ENCODE results near the gene VEGFA.

The VEGFA gene

GRCh38 chr6:43749461-43749860 is 20.6 kb upstream of the VEGFA start:
- Histone ChIP-seq H3K4ac (ENCODE audit: low read depth, low read length) (no peak overlapping the region), H3K23ac (ENCODE audit: low read length) (no peak overlapping the region), H3K79me2 (ENCODE audit: control insufficient read depth, insufficient read depth, low read length, poor library complexity) (no peaks in the 10 kb centered on the region), H2BK5ac (ENCODE audit: low read depth, low read length, poor library complexity) (no peak overlapping the region), H2AFZ (ENCODE audit: insufficient read depth, low read length, poor library complexity) (no peak overlapping the region), H3K4me1 (ENCODE audit: control insufficient read depth in 1 of 2, insufficient read depth in 2 of 2, low read length in 2 of 2) (no peaks in the 10 kb centered on the region), H2BK12ac (ENCODE audit: low read length) (no peak overlapping the region), H3K4me3 (ENCODE audit: low read depth, low read length) (no peak overlapping the region), H2AK5ac (ENCODE audit: low read length) (no peak overlapping the region), H2BK120ac (ENCODE audit: insufficient read depth, low read length, poor library complexity) (no peak overlapping the region), H4K12ac (ENCODE audit: low read depth, low read length) (no peak overlapping the region), H4K91ac (ENCODE audit: low read depth, low read length) (no peak overlapping the region), H3K79me1 (ENCODE audit: low read length) (no peaks in the 10 kb centered on the region), H4K8ac (ENCODE audit: low read depth, low read length) (no peak overlapping the region), H3K27ac (ENCODE audit: low read depth, low read length) (no peak overlapping the region), H3K9me3 (ENCODE audit: insufficient read depth, low read depth, low read length) (peaks cover 2% of the 10 kb centered on the region), H3K36me3 (ENCODE audit: control insufficient read depth in 1 of 2, insufficient read depth in 2 of 2, low read length in 2 of 2) (no peaks in the 10 kb centered on the region), H3K18ac (ENCODE audit: low read length) (no peak overlapping the region), H3K14ac (ENCODE audit: low read length) (no peak overlapping the region), H3K4me2 (ENCODE audit: low read length) (no peak overlapping the region), H3K27me3 (ENCODE audit: insufficient read depth, low read length) (no peaks in the 10 kb centered on the region), H3K9ac (ENCODE audit: low read length) (no peak overlapping the region)
- WGBS (ENCODE audit: extremely low coverage, insufficient coverage, insufficient read length) = no CpG with 5 or more reads among the region's 2 CpGs
- DNase-seq = no peak

DNA sequence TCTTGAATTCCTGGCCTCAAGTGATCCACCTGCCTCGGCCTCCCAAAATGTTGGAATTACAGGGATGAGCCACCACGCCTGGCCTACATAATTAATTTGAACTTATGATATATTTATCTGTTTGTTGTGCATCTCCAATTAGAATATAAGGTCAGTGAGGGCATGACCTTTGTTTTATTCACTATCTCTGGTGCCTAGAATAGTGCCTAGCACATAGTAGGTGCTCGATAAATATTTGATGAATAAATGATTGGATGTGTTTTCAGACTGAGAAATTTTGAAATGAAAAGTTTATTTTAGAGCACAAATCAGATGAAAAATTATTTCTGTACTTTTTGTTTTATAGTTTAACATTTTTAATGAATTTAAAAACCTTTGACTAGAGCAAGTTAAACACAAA is 19.4 kb upstream of the VEGFA start:
- Histone ChIP-seq H2AK5ac (ENCODE audit: low read length) (no peak overlapping the region), H4K12ac (ENCODE audit: low read depth, low read length) (no peak overlapping the region), H3K27ac (ENCODE audit: low read depth, low read length) (no peak overlapping the region), H3K36me3 (ENCODE audit: control insufficient read depth in 1 of 2, insufficient read depth in 2 of 2, low read length in 2 of 2) (no peaks in the 10 kb centered on the region), H2BK5ac (ENCODE audit: low read depth, low read length, poor library complexity) (no peak overlapping the region), H2BK120ac (ENCODE audit: insufficient read depth, low read length, poor library complexity) (no peak overlapping the region), H3K14ac (ENCODE audit: low read length) (no peak overlapping the region), H2BK12ac (ENCODE audit: low read length) (no peak overlapping the region), H3K9ac (ENCODE audit: low read length) (no peak overlapping the region), H3K27me3 (ENCODE audit: insufficient read depth, low read length) (no peaks in the 10 kb centered on the region), H3K4me1 (ENCODE audit: control insufficient read depth in 1 of 2, insufficient read depth in 2 of 2, low read length in 2 of 2) (no peaks in the 10 kb centered on the region), H3K79me1 (ENCODE audit: low read length) (no peaks in the 10 kb centered on the region), H3K4ac (ENCODE audit: low read depth, low read length) (no peak overlapping the region), H3K4me3 (ENCODE audit: low read depth, low read length) (no peak overlapping the region), H3K79me2 (ENCODE audit: control insufficient read depth, insufficient read depth, low read length, poor library complexity) (no peaks in the 10 kb centered on the region), H3K9me3 (ENCODE audit: insufficient read depth, low read depth, low read length) (peaks cover 2% of the 10 kb centered on the region), H3K23ac (ENCODE audit: low read length) (no peak overlapping the region), H3K18ac (ENCODE audit: low read length) (no peak overlapping the region), H4K8ac (ENCODE audit: low read depth, low read length) (no peak overlapping the region), H2AFZ (ENCODE audit: insufficient read depth, low read length, poor library complexity) (no peak overlapping the region), H3K4me2 (ENCODE audit: low read length) (no peak overlapping the region), H4K91ac (ENCODE audit: low read depth, low read length) (no peak overlapping the region)
- no peak for DNase-seq
- WGBS (ENCODE audit: extremely low coverage, insufficient coverage, insufficient read length) = no CpG with 5 or more reads among the region's 3 CpGs

- WGBS (ENCODE audit: extremely low coverage, insufficient coverage, insufficient read length) = no CpG with 5 or more reads among the region's 3 CpGs
- H2BK5ac ChIP-seq (ENCODE audit: low read depth, low read length, poor library complexity) = no peak overlapping the region
Observed at GRCh38 chr6:43753570-43754183, 16.3 kb upstream of the VEGFA start.

DNA sequence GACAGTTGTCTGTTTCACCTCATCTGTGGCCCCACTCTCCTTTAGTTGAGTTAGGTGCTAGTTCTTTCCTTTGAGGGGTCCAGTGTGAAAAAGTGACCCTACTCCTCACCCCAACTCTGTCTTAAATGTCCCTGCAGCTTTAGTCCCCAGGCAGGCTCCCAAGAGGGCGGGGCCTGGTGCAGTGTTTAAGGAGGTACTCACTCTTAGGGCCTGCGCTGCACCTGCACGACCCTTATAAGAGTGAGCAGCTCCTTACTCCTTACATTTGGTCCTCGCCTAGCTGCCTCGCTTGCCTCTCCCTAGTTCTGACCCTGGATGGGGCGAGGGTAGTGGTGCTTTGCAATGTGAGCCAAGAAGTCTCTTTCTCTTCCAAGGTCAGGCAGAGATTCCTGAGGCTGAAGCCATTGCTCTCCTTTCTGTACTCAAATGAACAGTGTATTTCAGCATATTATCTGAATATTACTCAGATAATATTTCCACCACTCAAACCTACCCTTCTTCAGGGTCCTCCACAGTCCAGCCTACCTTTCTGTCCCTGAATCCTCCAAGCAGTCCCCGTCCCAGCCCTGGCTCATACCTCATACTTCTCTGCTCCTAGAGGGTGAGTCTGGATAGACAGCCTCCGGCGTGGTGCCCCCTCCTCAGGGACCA is 11.9 kb upstream of the VEGFA start:
- Histone ChIP-seq H3K4ac (ENCODE audit: low read depth, low read length) (no peak overlapping the region), H3K9me3 (ENCODE audit: insufficient read depth, low read depth, low read length) (peaks cover 2% of the 10 kb centered on the region), H3K27ac (ENCODE audit: low read depth, low read length) (no peak overlapping the region), H2AK5ac (ENCODE audit: low read length) (no peak overlapping the region), H4K8ac (ENCODE audit: low read depth, low read length) (no peak overlapping the region), H4K91ac (ENCODE audit: low read depth, low read length) (no peak overlapping the region), H2BK5ac (ENCODE audit: low read depth, low read length, poor library complexity) (no peak overlapping the region), H3K4me2 (ENCODE audit: low read length) (no peak overlapping the region), H3K23ac (ENCODE audit: low read length) (no peak overlapping the region), H3K4me1 (ENCODE audit: control insufficient read depth in 1 of 2, insufficient read depth in 2 of 2, low read length in 2 of 2) (peaks cover 3 to 7% of the 10 kb centered on the region in 2 experiments), H3K79me2 (ENCODE audit: control insufficient read depth, insufficient read depth, low read length, poor library complexity) (no peaks in the 10 kb centered on the region), H3K27me3 (ENCODE audit: insufficient read depth, low read length) (no peaks in the 10 kb centered on the region), H3K9ac (ENCODE audit: low read length) (no peak overlapping the region), H3K79me1 (ENCODE audit: low read length) (no peaks in the 10 kb centered on the region), H4K12ac (ENCODE audit: low read depth, low read length) (no peak overlapping the region), H2BK120ac (ENCODE audit: insufficient read depth, low read length, poor library complexity) (no peak overlapping the region), H3K36me3 (ENCODE audit: control insufficient read depth in 1 of 2, insufficient read depth in 2 of 2, low read length in 2 of 2) (no peaks in the 10 kb centered on the region), H3K14ac (ENCODE audit: low read length) (no peak overlapping the region), H2BK12ac (ENCODE audit: low read length) (no peak overlapping the region), H3K18ac (ENCODE audit: low read length) (no peak overlapping the region), H3K4me3 (ENCODE audit: low read depth, low read length) (no peak overlapping the region), H2AFZ (ENCODE audit: insufficient read depth, low read length, poor library complexity) (no peak overlapping the region)
- DNase-seq = no peak
- WGBS (ENCODE audit: extremely low coverage, insufficient coverage, insufficient read length) = no CpG with 5 or more reads among the region's 9 CpGs

More at GRCh38 chr6:43753570-43754183, 16.3 kb upstream of the VEGFA start:
- Histone ChIP-seq H3K9ac (ENCODE audit: low read length) (peak overlapping the region; percentile 18), H4K12ac (ENCODE audit: low read depth, low read length) (no peak overlapping the region), H3K36me3 (ENCODE audit: control insufficient read depth in 1 of 2, insufficient read depth in 2 of 2, low read length in 2 of 2) (no peaks in the 10 kb centered on the region), H3K27ac (ENCODE audit: low read depth, low read length) (no peak overlapping the region), H2AK5ac (ENCODE audit: low read length) (no peak overlapping the region), H3K4me3 (ENCODE audit: low read depth, low read length) (no peak overlapping the region), H4K8ac (ENCODE audit: low read depth, low read length) (no peak overlapping the region), H3K4me1 (ENCODE audit: control insufficient read depth in 1 of 2, insufficient read depth in 2 of 2, low read length in 2 of 2) (no peaks in the 10 kb centered on the region), H2BK120ac (ENCODE audit: insufficient read depth, low read length, poor library complexity) (no peak overlapping the region), H3K4ac (ENCODE audit: low read depth, low read length) (no peak overlapping the region), H2AFZ (ENCODE audit: insufficient read depth, low read length, poor library complexity) (no peak overlapping the region), H3K18ac (ENCODE audit: low read length) (no peak overlapping the region), H3K14ac (ENCODE audit: low read length) (no peak overlapping the region), H3K9me3 (ENCODE audit: insufficient read depth, low read depth, low read length) (peaks cover 2% of the 10 kb centered on the region), H3K23ac (ENCODE audit: low read length) (peak overlapping the region; percentile 95), H3K79me1 (ENCODE audit: low read length) (no peaks in the 10 kb centered on the region), H2BK12ac (ENCODE audit: low read length) (no peak overlapping the region), H3K4me2 (ENCODE audit: low read length) (no peak overlapping the region), H3K27me3 (ENCODE audit: insufficient read depth, low read length) (no peaks in the 10 kb centered on the region), H4K91ac (ENCODE audit: low read depth, low read length) (no peak overlapping the region), H3K79me2 (ENCODE audit: control insufficient read depth, insufficient read depth, low read length, poor library complexity) (no peaks in the 10 kb centered on the region)
- DNase-seq = no peak

Data from trophoblast cell (in vitro differentiated cells and primary cell).